ENCODE data around the gene COA1. TPM values are rescaled to one million over a fixed set of nuclear protein-coding genes. Genes with fewer than 3 reads are reported as not detected.
"Not testable (repeated sequence)": the region's sequence is repeated elsewhere in the genome, so short reads cannot be mapped to it uniquely, and the experiment has no call there.

COA1 gene
- total RNA-seq, 2 donors from 2014 or later = 47.9 to 57.5 TPM

- WGBS = 94% methylated on average over 3 of the region's 3 CpGs
- Histone ChIP-seq H3K4me3 (no peak overlapping the region), H3K27me3 (replicated peaks; ENCODE audit: insufficient read depth) (no peaks in the 10 kb centered on the region), H3K4me1 (replicated peaks) (no peaks in the 10 kb centered on the region), H3K36me3 (no peaks in the 10 kb centered on the region), H3K9me3 (no peaks in the 10 kb centered on the region), H3K27ac (no peak overlapping the region)
- TF ChIP-seq CTCF (IDR thresholded peaks at IDR 0.05) = no peak
- no peak for TF ChIP-seq POLR2A (IDR thresholded peaks at IDR 0.05)
- TF ChIP-seq POLR2AphosphoS5 (IDR thresholded peaks at IDR 0.05) = no peak
- intact Hi-C loops (cut with DNase I) = no loop called here
- no peak for DNase-seq (ENCODE audit: low spot score)
Observed at GRCh38 chr7:43600056-43600455, 129.3 kb downstream of the COA1 start.

GRCh38 chr7:43596426-43596825, 132.9 kb downstream of the COA1 start:
- intact Hi-C loops (cut with DNase I); DNase-seq (ENCODE audit: low spot score); H3K27ac ChIP-seq; H3K36me3 ChIP-seq; H3K27me3 ChIP-seq (replicated peaks; ENCODE audit: insufficient read depth); H3K9me3 ChIP-seq; H3K4me3 ChIP-seq; H3K4me1 ChIP-seq (replicated peaks): not testable (repeated sequence)
- WGBS = 80% methylated on average over 5 of the region's 5 CpGs

- DNase-seq (ENCODE audit: low spot score) = no peak
- H3K4me3 ChIP-seq = no peak overlapping the region
- no peak for TF ChIP-seq POLR2A (IDR thresholded peaks at IDR 0.05)
- TF ChIP-seq CTCF (IDR thresholded peaks at IDR 0.05) = no peak
- no peak for TF ChIP-seq POLR2AphosphoS5 (IDR thresholded peaks at IDR 0.05)
- 97% methylated on average over 2 of the region's 2 CpGs for WGBS
- no peaks in the 10 kb centered on the region for H3K36me3 ChIP-seq
- no peaks in the 10 kb centered on the region for H3K27me3 ChIP-seq (replicated peaks; ENCODE audit: insufficient read depth)
- intact Hi-C loops (cut with DNase I) = no loop called here
- H3K9me3 ChIP-seq = no peaks in the 10 kb centered on the region
- H3K27ac ChIP-seq = no peak overlapping the region
- peaks cover 1% of the 10 kb centered on the region for H3K4me1 ChIP-seq (replicated peaks)
Observed at GRCh38 chr7:43594020-43594419, 135.3 kb downstream of the COA1 start.

GRCh38 chr7:43593010-43593409, 136.3 kb downstream of the COA1 start:
- H3K36me3 ChIP-seq = no peaks in the 10 kb centered on the region
- H3K4me1 ChIP-seq (replicated peaks) = peaks cover 6% of the 10 kb centered on the region
- H3K4me3 ChIP-seq = no peak overlapping the region
- H3K9me3 ChIP-seq = no peaks in the 10 kb centered on the region
- no peaks in the 10 kb centered on the region for H3K27me3 ChIP-seq (replicated peaks; ENCODE audit: insufficient read depth)
- intact Hi-C loops (cut with DNase I) = no loop called here
- 100% methylated on average over 1 of the region's 1 CpG for WGBS
- no peak for DNase-seq (ENCODE audit: low spot score)
- TF ChIP-seq POLR2A (IDR thresholded peaks at IDR 0.05) (no peak), CTCF (IDR thresholded peaks at IDR 0.05) (no peak), POLR2AphosphoS5 (IDR thresholded peaks at IDR 0.05) (no peak)
- no peak overlapping the region for H3K27ac ChIP-seq

- H3K27ac ChIP-seq = no peak overlapping the region
- 78% methylated on average over 3 of the region's 3 CpGs for WGBS
- H3K4me3 ChIP-seq = no peak overlapping the region
- H3K9me3 ChIP-seq = no peaks in the 10 kb centered on the region
- TF ChIP-seq POLR2AphosphoS5 (IDR thresholded peaks at IDR 0.05) (no peak), CTCF (IDR thresholded peaks at IDR 0.05) (no peak), POLR2A (IDR thresholded peaks at IDR 0.05) (no peak)
- no peaks in the 10 kb centered on the region for H3K36me3 ChIP-seq
- intact Hi-C loops (cut with DNase I) = no loop called here
- peaks cover 6% of the 10 kb centered on the region for H3K4me1 ChIP-seq (replicated peaks)
- H3K27me3 ChIP-seq (replicated peaks; ENCODE audit: insufficient read depth) = no peaks in the 10 kb centered on the region
- DNase-seq (ENCODE audit: low spot score) = no peak
Observed at GRCh38 chr7:43592326-43592725, 137.0 kb downstream of the COA1 start.

Data from prostate gland (tissue), 2 donors.